Coronary artery (tissue), 2 donors: ENCODE measurements around the gene NPHP4.

Source experiments
- DNase-seq: peaks from one replicate; pipeline ENCODE4 v3.0.0-alpha.2; 2017; ENCODE audit warnings: low spot score
- H3K27ac ChIP-seq, 2 donors: fragments of 200-600 bp; sonication (generic); one replicate each; pipeline ENCODE4 v1.5.1; 2016 to 2019
- H3K4me3 ChIP-seq: fragments of 200-600 bp; sonication (generic); 2 replicates; pipeline ENCODE4 v1.5.1; 2016; ENCODE audit warnings: mild to moderate bottlenecking, moderate library complexity
- TF ChIP-seq, protein P1 (sequence below): fragments of 200-600 bp; sonication (generic); IDR thresholded peaks from one replicate; pipeline ENCODE4 v1.5.1; 2019; ENCODE audit warnings: antibody characterized with exemption

The NPHP4 gene

DNA sequence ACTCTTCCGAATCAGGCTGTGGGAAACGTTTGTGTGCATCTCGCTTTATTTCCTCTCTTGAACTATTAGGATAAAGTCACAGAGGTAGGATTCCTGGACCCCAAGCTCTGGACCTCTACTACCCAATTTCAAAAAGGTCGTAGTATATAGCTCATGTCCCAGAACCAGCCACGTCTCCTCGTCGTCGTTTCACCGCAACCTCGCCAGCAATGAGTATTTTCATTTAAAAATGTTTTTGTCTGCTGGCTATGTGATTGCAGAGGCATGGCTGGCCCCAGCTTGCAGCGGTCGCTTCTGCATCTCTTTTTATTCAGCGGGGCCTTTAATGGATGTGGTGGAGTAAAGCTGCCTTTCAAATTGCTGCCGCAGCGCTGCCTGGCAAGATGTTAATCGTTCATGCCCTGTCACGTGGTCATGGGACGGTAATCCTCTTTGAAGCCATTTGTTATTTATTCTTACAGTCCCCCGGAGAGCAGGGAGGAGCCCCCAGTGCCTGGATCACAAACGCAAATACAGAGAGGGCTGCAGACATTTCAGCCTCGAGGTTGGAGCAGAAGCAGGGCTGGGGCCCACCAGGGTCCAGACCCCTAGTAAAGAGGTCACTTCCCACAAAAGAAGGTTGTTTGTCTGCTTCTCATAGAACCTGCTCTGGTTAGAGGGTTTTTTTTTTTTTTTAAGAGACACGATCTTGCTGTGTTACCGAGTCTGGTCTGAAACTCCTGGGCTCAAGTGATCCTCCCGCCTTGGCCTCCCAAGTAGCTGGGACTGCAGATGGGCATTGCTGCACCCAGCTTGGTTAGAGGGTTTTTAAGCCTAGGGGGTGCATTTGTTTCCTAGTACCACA is 11.6 kb upstream of the NPHP4 start:
- TF ChIP-seq, protein P1, sequence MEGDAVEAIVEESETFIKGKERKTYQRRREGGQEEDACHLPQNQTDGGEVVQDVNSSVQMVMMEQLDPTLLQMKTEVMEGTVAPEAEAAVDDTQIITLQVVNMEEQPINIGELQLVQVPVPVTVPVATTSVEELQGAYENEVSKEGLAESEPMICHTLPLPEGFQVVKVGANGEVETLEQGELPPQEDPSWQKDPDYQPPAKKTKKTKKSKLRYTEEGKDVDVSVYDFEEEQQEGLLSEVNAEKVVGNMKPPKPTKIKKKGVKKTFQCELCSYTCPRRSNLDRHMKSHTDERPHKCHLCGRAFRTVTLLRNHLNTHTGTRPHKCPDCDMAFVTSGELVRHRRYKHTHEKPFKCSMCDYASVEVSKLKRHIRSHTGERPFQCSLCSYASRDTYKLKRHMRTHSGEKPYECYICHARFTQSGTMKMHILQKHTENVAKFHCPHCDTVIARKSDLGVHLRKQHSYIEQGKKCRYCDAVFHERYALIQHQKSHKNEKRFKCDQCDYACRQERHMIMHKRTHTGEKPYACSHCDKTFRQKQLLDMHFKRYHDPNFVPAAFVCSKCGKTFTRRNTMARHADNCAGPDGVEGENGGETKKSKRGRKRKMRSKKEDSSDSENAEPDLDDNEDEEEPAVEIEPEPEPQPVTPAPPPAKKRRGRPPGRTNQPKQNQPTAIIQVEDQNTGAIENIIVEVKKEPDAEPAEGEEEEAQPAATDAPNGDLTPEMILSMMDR, result no peak
- no peak for DNase-seq
- Histone ChIP-seq H3K4me3 (no peak overlapping the region), H3K27ac (no peak overlapping the region)

DNA sequence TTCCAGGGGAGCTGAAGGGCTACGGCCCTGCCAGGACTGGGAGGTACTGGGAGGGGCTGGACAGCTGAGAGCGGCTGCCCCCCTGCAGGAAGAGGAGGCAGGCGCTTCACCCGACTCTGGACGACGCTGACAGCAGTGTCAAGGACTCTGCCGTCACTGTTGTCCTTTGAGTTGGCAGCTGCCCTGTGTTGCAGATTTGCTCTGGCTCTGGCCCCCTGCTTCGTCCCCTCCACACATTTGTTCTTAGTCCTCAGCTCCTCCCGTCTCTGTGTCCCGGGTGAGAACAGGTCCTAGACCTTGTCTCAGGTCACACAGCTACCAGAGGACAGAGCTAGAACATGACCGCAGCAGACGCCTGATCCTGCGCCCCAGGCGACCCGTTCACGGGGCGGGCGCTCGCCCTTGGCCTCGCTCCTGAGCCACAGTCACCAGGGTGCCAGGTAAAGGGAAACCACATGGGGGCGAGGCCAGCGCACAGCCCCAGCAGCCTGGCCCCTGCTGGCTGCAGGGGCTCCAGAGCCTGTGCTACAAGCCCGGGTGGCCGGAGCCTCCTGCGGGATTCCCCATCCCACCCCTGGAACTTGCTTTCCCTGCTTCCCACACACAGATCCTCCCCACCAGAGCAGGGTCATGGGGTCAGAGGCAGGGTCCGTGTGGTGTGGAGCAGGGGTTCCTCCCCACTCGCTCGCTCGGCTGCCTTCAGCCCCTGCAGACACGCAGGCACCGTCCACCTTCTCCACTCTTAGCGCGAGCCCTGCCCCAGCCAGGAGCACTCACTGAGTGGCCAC is 10.7 kb upstream of the NPHP4 start:
- TF ChIP-seq, protein P1, result no peak
- Histone ChIP-seq H3K27ac (no peak overlapping the region), H3K4me3 (no peak overlapping the region)
- no peak for DNase-seq

DNA sequence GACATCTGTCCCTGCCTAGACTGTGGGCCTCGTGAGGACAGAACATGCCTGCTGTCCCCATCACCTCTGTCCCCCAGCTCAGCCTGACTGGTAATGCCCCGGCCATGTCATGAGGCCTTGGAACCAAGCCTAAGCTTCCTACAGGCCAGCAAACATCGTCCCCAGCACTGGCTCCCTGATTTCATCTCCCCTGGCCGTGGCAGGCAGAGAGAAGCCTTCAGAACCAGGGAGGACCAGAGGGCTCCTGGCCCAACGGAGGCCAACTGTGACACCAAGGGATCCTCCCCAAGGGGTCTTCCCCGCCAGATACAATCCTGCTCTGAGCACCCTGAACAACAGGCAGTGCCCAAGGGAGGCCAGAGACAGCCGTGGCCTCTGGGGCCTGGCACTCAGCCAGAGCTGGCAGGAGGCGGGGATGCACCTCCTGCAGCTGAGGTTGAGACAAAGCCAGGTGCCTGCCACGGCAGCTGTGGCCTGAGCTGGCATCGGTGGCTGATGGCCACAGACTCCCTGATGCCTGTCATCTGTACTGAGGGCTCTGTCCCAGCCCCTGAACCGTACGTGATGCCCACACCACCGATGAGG is 9.9 kb upstream of the NPHP4 start:
- H3K27ac ChIP-seq, result no peak overlapping the region
- TF ChIP-seq, protein P1, result no peak
- DNase-seq, result no peak
- no peak overlapping the region for H3K4me3 ChIP-seq

DNA sequence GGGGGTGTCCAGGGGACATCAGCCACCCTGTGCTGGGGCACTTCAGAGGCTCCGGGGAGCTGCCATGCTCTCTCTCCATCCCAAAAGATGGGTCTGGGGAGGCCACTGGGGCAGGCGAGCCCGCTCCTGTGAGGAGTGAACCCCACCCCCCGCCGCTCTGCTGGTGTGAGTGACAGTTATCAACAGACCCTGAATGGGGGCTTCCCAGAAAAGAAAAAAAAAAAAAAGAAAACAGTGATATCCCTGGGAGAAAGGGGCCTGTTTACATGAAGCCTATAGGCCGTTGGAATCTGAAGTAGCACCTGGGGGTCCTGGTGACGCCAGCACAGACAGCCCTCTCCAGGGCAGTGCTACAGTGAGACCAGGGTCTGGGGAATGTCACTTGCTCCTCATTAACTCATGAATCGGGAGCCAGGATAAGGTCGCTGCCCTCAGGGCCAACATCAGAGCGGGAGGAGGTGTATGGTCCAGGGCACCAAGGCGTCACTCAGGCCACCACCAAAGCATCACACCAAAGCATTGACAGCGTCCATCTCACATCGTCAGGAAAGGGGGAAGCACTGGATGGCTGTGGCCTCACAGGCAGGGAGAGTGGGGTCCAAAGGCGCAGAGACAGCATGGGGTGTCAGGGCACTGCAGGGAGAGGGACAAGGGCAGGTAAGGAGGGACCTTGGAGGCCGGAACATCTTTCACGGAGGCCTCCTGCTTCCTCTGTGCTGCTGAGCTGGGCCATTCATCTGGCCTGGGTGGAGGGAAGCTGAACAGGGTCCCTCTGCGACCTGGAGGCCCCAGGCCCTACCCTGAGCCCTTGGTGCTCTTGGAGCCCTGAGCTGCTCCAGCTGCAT is 8.4 kb upstream of the NPHP4 start:
- Histone ChIP-seq H3K27ac (no peak overlapping the region), H3K4me3 (no peak overlapping the region)
- no peak for DNase-seq
- TF ChIP-seq, protein P1, result no peak

DNA sequence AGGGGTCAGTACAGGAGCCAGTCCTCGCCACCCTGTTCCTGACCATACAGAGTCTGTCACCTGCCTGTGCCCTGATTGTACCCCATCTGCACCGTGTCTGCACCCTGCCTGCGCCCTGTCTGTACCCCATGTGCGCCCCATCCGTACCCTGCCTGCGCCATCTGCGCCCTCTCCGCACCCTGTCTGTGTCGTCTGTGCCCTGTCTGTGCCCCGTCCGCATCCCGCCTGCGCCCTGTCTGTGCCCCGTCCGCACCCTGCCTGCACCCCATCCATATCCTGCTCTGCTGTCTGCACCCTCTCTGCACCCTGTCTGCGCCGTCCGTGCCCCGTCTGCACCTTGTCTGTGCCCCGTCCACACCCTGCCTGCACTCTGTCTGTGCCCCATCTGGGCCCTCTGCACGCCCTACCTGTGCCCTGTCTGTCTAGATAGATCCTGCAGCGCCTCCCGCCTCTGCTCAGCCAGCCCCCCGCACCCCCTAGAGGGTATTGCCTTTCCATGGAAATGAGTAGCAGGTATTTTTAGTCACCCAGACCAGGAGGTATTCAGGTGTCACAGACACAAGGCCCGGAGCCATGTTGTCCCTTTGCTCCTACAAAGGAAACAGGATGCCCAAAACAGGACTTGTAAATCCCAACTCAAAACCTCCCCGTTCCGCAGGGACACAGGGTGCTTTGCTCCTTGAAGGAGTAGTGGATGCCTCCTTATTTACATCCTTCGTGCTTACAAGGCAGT is 7.7 kb upstream of the NPHP4 start:
- no peak for DNase-seq
- Histone ChIP-seq H3K27ac (no peak overlapping the region), H3K4me3 (no peak overlapping the region)
- TF ChIP-seq, protein P1, result no peak

DNA sequence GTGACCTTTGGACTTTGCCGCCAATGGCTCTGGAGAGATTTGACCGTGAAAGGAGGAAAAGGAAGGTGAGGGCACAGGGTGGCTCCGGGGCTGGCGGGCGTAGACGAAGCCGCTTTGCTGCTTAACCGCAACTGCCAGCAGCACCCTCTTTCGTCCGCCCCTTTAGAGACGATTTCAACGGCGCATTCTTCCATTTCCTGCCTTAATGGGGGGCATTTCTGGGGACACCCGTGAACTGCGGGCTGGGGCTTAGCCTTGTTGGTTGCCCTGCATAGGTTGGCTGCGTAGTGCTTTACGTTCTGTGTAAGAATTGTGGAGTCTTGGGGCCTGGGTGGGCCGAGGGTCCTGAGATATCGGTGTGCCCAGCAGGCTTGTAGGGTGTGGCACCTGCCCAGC is 6.7 kb upstream of the NPHP4 start:
- Histone ChIP-seq H3K27ac (no peak overlapping the region), H3K4me3 (no peak overlapping the region)
- no peak for DNase-seq
- TF ChIP-seq, protein P1, result no peak
